Gastroesophageal sphincter (tissue), 3 donors: ENCODE results near the gene PDE1A.

ENCODE experiments used
- EP300 ChIP-seq: sonication (generic); formaldehyde crosslinking; IDR thresholded peaks from one replicate; pipeline ENCODE4 v1.6.1; 2017; ENCODE audit warnings: antibody characterized with exemption, mild to moderate bottlenecking
- POLR2A ChIP-seq, 2 donors: fragments of 450-650 bp; IDR thresholded peaks; one replicate each; pipeline ENCODE4 v1.6.1; 2017; ENCODE audit warnings: antibody characterized with exemption in 2 of 2, mild to moderate bottlenecking in 2 of 2, moderate library complexity in 1 of 2
- POLR2AphosphoS5 ChIP-seq: sonication (generic); formaldehyde crosslinking; IDR thresholded peaks from one replicate; pipeline ENCODE4 v1.6.1; 2017; ENCODE audit warnings: antibody characterized with exemption
- TF ChIP-seq, protein P1 (sequence below), 4 experiments: fragments of 200-600 bp in 2 of 4; fragments of 450-650 bp in 2 of 4; sonication (generic) in 1 of 4; IDR thresholded peaks; one replicate each; pipeline ENCODE4 v1.5.1; 2017 to 2019; ENCODE audit warnings: antibody characterized with exemption in 4 of 4, mild to moderate bottlenecking in 2 of 4, moderate library complexity in 2 of 4

DNA sequence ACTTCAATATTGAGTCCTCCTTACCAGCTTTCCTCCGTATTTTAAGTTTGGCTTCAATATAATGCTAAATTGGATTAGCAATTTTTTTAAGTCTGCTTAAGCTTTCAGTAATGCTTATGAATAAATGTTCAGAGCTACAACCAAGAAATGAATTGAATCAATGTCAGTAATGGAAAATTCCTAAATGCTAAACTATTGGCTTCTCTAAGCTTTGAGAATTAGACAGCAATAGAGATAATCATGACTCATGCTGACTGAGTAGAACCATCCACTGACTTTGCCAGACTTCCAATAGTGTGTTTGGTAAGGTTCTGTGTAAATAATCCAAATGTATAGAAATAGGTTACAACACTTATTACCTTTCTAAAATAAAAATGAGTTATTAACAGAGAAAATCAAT lies 8.9 kb upstream of the PDE1A start:
- TF ChIP-seq, protein P1, sequence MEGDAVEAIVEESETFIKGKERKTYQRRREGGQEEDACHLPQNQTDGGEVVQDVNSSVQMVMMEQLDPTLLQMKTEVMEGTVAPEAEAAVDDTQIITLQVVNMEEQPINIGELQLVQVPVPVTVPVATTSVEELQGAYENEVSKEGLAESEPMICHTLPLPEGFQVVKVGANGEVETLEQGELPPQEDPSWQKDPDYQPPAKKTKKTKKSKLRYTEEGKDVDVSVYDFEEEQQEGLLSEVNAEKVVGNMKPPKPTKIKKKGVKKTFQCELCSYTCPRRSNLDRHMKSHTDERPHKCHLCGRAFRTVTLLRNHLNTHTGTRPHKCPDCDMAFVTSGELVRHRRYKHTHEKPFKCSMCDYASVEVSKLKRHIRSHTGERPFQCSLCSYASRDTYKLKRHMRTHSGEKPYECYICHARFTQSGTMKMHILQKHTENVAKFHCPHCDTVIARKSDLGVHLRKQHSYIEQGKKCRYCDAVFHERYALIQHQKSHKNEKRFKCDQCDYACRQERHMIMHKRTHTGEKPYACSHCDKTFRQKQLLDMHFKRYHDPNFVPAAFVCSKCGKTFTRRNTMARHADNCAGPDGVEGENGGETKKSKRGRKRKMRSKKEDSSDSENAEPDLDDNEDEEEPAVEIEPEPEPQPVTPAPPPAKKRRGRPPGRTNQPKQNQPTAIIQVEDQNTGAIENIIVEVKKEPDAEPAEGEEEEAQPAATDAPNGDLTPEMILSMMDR (IDR thresholded peaks at IDR 0.05), result no peak
- no peak for TF ChIP-seq POLR2A (IDR thresholded peaks at IDR 0.05)
- no peak for TF ChIP-seq POLR2AphosphoS5
- TF ChIP-seq EP300, result no peak
